ENCODE results near the gene WNT5A.

WNT5A gene

DNA sequence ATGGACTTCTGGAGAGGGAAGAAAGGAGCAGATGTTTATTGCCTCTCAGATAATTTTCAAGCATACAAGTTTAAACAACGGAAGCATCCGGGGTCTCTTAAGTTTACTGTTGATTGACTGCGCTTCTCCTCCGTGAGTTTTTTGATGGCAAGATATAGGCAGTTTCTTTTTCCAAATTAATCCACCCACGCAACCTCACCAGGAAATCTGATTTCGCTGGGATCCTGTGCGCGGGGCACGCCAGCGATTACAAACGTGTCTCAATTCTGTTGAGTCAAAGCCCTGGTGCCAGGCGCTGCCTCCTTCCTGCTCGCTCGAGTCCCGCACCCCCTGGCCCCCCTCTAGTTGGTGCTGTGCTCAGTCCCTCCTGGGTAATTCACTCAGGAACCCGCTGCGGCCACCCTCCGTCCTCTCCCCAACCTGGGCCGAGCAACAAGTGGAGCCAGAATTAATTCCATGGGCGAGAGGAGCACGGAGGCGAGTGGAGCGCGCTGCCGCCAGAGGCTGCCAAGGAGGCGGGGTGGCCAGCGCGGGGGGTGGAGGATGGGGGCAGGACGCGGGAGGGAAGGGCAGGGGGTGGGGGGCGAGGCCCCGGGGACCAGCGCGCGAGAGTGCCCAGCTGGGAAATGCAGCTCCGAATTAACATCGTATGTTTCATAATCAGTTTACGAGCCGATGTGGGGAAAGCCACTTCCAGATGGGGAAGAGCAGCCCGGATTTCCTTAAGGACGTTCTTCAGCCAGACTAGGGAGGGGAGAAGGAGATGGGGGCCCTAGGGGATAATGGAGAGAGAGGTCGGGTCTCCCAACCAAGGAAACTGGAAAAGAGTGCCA lies 6.0 kb downstream of the WNT5A start:
- no peak for DNase-seq

DNA sequence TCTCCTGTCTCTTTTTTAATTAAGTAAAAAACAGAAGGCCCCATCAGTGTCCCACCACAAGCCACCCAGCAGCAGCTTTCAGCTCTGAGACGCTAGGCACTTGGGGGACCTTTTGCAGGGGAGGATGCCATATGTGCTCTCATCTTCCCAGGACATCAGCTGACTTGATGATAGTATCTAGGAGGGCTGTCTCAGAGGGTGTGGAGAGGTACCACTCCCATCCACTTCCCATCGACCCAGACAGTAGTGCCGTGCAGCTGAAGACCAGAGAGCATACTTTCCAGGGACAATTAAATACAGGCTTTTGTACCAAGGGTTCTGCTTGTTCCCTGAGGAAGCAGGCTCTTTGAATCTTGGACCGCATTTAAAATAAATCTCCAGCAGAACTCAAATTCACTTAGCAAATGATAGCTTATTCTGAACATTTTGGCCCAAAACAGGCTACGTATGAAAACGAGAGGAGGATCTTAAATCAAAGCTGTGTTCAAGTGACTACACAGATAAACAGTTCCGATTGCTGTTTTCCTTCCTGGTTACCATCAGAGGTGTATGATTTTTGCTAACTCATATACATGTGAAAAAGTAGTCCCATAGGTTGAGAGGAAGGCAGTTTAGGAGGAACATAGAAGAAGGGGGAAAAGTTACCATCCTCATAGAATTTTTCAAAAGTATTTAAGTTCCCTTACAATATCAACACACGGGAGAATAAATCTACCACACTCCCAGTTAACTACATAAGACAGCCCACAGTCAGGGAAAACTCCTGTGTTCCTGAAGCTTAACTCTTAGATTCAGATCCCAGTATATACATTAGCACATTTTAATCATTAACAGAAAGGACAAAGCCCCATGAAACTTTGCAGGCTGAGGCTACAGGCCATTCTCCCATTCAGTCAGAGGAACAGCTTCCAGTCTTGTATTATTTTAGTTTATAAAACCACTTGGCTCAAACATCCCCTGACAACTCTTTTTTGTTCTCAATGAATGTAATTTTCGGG lies 9.5 kb downstream of the WNT5A start:
- DNase-seq: no peak

DNA sequence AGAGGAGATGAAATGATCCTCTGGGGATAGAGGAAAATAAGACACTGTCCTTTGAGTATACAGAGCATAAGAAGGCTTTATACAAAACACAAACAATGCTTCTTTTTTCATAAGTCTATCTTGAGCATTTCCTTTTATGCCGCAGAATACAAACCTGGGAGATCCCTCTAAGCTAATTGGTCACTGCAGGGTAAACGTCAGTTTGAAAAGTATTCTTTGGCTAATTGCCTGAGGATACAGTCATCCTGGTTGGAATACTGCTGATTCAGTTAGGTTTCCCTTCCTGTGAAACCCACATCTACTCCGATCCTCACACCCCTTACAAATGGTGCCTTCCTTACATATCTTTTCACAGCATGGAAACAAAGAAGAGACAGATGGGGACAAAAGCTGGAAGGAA lies 10.6 kb downstream of the WNT5A start:
- DNase-seq: no peak

DNA sequence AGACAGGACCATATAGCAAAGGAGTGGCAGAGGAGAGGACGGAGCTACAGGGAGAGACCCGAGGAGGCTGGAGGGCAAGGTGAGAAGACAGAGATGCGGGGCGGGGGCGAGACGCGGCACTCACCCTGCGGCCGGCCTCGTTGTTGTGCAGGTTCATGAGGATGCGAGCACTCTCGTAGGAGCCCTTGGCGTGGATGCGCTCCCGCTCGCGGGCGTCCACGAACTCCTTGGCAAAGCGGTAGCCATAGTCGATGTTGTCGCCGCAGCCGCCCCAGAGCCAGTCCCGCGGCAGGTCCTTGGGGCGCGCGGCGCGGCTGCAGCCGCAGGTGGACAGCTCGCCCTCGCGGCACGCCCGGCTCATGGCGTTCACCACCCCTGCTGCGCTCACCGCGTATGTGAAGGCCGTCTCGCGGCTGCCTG lies 12.9 kb downstream of the WNT5A start:
- DNase-seq: no peak

DNA sequence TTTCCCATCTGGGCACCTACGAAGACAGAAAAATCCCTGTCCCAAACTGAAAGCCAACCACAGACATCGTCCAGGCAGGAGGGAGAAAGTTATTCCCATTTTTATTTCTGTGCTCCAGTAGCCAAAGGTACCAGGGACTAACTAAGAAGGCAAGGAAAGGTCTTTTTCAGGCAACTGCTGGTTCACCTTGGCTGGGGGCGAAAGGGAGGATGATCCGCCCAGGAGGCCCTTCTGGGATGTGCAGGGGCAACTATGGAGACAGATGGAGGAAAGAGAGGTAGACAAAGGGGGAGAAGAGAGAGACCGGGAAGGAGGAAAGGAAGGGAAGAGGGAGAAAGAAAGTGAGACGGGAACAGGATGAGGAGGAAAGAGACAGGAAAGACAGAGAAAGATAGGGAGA lies 13.3 kb downstream of the WNT5A start:
- DNase-seq: no peak

DNA sequence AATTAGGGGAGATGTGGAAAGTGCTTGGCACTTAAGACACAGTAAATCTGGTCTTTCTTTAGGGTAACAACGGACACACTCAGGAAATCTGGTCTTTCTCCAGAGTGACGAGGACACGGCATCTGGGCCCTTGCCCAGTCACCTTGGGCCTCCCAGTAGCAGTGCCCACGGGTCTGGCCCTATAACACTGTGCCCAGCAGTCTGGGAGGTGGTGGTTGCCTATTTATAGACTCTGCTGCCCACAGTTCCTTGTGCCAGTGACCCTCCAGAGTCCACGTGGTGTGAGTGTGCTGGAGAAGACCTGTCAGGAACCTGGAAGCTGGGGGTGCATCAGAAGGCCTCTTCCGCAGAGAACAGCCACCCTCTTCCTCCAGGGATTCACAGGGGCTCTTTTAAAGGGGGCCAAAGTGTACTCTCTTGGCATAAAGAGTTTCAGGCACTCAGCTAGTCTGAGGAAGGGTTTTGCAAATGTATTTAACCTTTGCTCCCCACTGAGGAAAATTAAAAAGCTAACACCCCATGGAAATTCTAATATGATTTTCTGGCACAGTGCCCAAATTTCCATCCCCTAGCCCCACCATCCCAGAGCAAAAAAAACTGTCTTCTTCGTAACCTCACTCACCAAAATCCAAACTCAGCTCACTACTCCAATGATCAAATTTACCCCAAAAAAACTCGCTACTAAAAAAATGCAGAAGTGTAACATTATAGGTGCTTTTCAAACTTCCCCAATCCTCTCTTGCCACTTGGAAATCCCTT lies 15.4 kb downstream of the WNT5A start:
- no peak for DNase-seq

DNA sequence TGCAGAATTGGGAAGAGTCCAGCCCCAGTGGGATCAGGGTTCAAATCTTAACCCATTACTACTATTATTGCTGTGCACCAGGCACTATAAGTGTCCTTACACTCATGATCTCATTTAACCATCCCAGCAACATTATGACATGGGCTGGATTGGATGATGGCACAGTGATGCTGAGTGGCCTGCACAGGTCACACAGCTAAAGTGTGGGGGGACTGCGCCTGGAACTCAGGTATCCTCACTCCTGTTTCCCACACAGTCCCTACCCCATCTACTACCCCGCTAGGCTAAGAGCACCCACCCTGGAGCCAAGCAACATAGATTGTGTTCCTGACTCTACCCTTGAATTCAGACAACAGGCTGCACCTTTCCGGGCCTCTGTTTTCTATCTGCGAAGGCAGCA lies 16.0 kb downstream of the WNT5A start:
- no peak for DNase-seq

DNA sequence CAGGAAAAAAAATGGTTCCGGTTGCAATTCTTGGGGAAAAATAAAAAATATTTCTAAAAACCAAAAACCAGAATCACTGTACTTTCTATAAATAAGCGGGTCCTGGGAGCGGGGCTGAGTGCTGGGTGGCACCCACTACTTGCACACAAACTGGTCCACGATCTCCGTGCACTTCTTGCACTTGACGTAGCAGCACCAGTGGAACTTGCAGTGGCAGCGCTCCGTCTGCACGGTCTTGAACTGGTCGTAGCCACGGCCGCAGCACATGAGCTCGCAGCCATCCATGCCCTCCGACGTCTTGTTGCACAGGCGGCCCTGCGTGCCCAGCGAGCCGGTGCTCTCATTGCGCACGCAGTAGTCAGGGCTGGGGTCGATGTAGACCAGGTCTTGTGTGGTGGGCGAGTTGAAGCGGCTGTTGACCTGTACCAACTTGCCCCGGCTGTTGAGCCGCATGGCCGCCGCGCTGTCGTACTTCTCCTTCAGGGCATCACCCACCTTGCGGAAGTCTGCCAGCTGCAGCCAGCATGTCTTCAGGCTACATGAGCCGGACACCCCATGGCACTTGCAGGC lies 17.1 kb downstream of the WNT5A start:
- DNase-seq: no peak

DNA sequence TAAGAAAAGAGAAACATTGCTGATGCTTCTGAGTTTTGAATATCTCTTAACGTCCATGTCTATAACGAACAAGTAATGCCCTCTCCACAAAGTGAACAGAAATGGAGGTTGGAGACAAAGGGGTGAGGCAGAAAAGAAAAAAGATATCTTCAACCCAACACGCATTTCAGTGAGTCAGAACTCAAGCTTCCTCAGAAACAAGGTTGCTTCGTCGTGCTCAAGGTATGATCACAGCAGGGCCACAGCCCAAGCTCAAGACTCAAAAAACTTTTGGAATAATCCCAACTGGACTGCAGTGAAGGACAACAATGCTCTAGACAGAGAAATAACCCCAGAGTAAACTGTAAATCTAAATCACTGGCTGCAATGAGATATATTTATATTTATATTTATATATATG lies 18.9 kb downstream of the WNT5A start:
- no peak for DNase-seq

DNA sequence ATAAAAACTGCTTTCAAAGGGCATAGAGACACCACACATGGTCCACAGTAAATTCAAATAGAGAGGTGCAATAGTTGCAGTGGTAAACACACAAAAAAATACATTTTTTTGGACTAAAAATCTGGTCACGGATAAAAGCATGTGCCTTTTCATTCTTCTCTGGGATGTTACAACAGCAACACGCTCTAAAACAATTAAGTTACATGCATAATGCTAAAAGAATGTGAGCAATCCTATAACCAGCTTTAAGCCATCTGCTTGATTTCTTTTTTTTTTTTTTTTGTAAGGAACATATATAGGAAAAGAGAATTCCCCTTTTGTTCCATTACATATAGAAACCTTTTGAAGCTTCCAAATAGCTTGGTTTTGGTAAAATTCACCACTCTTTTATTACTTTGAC lies 20.0 kb downstream of the WNT5A start:
- no peak for DNase-seq

DNA sequence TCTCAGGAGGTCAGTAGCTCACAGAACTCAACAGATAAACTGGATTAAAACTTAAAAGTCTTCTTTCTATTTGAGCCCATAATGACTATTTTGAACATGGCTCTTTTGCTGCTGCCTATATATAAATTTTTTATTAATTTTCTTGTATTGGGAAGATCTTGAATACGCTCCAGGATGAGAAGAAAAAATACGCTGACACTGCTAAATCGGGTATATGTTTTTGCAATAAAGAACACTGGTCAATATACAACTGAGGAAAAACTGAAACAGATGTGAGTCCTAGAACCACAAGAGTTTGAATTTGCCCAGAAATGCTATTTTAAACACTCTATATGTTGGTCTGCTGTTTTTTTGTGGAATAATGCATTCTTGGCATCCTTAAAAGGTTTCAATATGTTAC lies 20.6 kb downstream of the WNT5A start:
- no peak for DNase-seq

DNA sequence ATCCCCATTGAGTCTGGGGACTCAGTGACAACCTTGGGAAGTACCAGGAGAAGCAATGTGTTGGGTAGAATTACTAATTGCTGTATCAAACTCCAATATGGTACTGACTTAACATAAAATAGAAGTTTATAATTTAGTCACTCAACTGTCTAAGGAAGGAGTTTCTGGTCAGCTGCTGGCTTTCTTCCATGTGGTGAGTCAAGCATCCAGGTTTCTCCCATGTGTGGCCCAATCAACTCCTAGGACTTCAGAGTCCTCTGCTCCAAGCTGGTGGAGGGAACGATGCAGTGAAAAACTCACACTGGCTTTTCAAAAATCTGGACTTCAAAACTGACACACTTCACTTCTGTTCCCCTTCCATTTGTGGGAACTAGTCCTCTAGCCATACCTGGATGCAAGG lies 25.2 kb downstream of the WNT5A start:
- no peak for DNase-seq

DNA sequence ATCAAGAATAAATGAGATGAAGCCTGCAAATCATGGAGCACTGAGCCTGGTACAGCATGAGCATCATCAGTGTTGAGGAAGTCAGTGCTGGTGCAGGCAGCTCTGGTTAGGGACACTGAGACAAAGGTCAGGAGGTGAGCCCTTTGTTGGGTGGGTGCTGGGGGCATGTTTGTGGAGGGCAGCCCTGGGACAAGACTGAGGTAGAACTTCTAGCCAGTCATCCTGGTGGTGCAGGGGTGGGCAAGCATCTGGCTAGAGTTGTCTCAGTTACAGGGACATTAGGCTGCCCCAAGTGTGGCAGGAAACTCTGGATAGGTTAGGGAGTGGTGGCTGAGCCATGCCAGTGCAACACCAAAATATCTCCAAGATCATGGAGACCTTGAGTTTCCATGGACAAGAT lies 27.3 kb downstream of the WNT5A start:
- DNase-seq: no peak

DNA sequence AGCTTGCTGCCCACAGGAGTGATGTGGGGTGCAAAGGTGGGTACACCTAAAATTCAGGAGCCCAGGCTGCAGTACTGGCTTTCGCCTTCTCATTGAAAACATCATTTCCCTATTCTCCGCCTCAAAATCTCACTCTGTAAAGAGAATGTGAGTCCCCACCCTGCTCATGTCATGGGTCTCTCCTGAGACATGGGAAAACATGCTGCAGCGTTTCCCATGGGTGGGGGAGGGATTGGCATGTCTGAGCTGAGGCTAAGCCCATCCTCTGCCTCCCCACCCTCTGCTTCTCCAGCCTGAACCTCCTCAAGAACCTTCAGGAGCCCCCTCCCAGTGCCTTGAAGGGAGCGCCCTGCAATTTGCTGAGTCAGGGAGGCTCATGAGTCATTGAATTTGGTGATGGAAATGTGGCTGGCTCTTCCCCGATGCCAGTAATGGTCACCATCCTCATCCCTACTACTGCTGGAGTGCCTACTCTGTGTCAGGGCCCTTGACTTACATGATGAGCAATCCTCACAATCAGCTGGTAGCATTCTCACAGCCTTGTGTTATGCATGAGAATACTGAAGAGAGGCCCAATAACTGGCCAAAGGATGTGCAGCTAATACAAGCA lies 28.8 kb downstream of the WNT5A start:
- DNase-seq: no peak

DNA sequence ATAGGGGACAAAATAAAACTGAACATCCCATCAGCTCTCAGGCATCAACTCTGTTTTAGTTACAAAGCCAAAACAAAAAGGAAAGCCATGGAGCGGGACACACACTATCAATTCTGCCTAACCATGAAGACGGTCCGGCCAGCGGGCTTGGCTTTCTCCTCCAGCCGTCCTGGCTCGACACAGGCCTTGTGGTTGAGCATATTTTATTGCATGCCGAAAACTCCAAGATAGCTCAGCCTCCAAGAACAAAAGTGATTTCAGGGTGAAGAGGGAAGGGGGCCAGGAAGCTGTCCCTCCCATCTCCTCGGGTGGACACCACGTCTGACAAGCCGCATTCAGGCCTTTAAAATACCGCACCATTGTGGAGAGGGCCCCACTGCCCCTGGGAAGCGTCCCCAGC lies 31.2 kb downstream of the WNT5A start:
- DNase-seq: no peak

DNA sequence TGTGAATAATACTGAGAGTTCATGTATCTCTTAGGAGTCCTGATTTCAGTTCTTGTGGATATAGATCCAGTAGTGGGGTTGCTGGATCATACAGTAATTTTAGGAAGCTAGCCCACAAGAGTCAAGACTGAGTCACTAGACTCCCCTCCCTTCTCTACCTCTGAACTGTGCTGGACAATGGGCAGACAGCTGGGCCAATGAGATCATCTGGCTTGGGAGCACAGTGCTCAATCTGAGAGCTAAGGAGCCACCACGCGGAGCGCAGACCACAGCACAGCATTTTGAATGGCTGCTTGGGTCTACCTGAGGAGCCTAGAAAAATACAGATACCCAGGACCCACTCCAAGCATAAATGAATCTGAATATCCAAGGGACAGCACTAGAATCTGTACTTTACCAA lies 32.5 kb downstream of the WNT5A start:
- no peak for DNase-seq

DNA sequence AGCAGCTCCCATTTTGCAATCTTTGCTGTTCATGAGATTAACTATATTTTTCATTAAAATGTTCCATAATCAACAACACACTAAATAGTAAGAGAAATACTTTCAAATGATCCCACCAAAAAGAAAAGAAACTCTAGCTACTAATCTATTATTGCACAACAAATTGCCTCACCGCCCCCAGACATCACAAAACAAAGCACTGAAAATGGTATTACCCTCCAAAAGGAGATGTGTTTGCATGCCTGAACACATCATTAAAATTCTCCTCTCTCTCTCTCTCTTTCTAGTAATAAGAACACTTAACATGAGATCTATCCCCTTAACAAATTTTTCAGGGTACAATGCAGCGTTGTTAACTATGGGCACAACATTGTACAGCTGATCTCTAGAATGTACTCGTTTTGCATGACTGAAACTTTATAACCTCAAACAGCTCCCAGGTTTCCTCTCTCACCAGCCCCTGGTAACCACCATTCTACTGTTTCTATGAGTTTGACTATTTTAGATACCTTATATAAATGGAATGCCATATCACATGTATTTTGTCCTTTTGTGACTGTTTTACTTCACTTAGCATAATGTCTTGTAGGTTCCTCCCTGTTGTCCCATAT lies 33.1 kb downstream of the WNT5A start:
- DNase-seq: no peak

DNA sequence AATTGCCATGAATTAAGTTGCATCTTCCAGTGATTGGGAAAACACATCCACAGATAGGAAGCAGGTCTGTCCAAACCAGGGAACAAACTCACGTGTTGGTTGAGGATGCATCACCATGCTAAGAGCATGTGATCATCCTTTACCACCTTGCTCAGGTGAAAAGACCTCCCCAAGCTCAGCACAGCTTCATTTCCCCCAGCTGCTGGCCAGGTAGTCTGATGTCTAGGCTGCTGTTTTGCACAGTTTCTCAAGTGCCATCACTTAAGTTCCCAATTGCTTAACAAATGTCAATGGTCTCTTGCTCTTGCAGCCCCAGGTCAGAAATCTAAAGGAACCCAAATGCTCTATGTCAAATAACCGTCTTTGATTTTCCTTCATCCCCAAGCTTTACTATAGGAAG lies 34.2 kb downstream of the WNT5A start:
- DNase-seq: no peak

DNA sequence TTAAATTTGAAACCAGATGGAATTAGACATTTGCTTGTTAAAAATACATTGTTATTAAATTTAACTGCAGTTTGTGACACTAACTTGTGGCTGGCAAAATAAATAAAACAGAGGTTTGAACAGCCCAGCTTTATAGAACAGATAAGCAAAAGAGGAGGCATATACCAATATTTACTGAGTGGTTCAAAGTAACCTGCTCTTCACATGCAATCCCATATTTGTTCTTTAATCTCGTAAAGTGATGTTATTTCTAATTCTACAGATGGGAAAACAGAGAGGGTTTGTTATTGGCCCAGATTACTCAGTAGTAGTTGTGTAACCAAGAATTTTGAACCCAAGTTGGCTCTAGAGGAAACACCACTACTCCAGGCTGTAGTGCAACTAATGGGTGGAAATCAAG lies 37.6 kb downstream of the WNT5A start:
- DNase-seq: no peak

DNA sequence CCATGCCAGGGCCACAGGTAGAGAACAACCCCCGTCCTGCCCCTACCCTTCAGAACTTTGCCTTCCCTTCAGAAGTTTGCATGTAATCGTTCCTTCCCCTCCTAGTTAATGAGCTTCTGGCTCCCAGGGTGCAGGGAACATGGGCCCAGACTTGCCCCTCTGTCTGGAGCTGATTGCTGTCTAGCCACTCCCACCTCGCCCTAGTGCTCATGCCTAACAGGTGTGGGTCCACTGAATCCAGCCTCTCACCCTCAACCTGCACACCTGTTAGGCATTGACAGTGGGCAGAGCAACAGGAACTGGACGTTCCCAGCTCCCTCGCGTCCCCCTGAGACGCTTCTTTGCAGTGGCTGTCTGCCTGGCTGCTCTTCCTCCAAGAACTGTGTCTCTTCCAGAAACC lies 40.3 kb downstream of the WNT5A start:
- DNase-seq: no peak

DNA sequence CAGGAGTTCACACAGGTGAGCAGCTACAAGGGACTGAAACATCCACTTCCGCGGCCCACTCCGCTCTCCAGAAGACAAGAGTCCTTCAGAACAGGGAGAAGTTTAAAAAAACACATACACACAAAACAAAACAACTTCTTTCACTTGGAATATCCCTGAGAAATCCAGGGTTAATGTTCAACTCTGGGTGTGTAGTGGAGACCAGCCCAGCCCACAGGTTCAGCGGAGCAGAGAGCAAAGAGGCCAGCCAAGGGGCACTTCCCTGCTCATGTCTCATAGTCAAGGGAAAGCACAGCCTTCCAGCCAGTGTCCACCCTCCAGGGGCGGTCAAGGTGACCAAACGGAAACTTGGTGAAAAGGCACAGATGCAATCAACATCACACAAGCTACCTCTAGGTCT lies 41.6 kb downstream of the WNT5A start:
- no peak for DNase-seq

DNA sequence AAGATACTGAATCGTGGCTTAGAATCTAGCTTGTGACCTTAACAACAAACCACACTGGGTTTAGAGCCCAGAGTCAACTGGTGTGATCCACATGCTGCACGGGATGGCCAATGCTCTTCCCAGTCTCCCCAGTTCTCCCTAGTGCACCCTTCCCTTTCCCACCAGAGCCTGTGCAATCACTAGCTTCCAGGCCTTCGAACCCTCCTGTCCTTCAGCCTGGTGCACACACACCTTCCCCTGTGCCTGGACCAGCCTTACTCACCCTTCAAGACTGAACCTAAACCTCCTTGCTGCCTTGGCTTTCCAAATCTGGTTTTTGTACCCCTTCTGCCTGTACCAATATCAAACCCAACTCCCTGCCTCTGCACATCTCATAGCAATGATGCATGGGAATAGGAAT lies 43.8 kb downstream of the WNT5A start:
- DNase-seq: no peak
